GM19238 (cell line): Measurements from ENCODE around the gene PIEZO2.

ENCODE experiments used
- DNase-seq: peaks from one replicate; pipeline ENCODE4 v3.0.0; 2011; ENCODE audit warnings: low spot score; ENCODE audit not compliant: insufficient read length

Gene PIEZO2

DNA sequence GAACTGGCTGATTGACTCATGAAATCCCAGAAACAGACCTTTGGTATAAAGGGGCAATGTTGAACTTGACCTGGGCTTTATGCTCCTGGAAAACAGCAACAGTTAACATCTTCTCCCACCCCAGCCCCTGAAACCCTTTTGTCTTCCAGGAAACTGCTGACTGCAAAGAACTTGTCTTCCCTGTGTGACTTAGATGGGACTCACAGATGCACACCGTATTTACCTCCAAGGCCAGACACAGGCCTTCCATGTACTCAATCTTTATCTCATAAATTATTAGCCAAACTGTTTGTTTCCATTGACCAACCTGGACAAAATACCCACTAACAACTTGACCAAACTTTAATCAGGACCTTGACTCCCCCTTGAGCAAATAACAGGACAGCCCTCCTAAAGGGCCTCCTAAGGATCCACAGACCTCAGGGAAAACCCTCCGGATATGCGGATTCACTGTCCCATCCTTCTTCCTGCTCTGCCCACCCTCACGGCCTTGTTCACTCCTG, 36.3 kb downstream of the PIEZO2 start:
- no peak for DNase-seq

- no peak for DNase-seq
Measured at GRCh38 chr18:11112286-11112685, 37.1 kb downstream of the PIEZO2 start.

- no peak for DNase-seq
Measured at GRCh38 chr18:11110509-11110908, 38.9 kb downstream of the PIEZO2 start.

DNA sequence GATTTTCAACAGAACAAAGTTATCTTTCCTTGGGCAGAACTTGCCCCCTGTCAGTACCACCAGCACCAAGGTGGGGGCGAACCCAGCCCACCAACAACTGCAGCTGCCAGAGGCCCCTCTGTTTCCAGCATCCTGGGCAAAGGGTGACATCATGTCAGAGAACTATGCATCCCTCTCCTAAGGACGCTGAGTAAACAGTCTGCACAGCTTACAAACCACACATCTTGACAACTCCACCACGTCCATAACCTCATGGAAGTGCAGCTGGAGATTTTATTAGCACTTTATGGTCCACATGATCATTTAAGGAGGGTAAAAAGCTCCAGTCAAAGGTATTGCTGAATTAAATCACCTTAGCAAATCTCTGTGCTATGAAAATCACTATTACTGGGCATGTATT, 40.4 kb downstream of the PIEZO2 start:
- DNase-seq, result no peak

- no peak for DNase-seq
Measured at GRCh38 chr18:11106894-11107293, 42.5 kb downstream of the PIEZO2 start.

DNA sequence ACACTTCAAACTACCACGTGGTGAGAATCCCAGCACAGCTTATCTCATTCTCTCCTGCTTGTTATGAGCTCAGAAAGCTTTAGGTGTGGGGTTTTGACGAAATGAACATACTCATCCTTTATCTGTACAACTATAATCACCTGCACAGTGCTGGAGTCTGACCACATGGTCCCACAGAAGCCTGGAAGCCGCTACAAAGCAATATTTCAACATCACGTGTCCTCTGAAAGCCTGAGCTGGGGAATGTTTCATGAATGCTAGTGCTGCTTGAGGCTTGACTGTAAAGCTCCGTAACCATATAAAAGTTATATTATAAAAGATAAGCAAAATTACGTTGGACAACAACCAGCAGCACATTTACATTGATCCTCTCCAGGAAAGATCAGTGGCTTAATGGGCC, 43.9 kb downstream of the PIEZO2 start:
- no peak for DNase-seq

DNA sequence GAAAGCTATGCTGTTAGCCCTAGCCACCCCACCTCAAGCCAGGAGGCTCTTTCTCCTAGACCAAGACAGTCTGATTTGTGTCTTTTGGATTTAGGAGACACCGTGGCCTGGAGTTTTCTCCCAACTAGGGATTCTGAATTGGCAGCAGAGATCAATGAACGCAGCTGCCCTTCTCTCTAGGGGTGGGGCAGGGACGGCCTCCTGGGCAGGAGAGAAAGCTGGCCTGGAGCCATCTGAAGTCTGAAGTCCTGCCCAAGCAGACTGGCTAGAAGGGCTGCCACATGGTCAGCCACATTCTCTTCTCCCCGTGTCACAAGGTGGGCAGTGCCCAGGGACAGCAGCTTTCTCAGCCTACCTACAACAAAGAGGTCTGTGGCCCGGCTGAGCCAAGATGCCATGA, 45.1 kb downstream of the PIEZO2 start:
- DNase-seq, result no peak

- no peak for DNase-seq
Measured at GRCh38 chr18:11096839-11097750, 52.3 kb downstream of the PIEZO2 start.

DNA sequence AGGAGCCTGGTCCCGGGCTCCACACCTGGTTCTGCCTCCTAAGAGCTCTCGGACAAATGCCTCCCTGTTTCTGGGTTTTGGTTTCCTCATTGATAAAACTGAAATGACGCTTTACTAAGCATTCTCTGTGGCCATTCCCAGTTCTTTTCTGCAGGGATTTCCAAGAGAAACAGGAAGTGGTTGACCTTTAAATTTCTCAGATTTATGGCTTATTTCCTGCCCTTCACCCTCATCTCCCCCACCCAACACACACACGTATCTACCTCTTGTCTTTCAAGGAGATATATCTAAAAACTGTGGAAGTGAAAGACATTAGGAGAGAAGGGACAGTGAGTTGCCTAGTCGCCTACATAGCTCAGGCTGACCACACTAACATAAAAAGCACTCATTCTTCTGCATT, 53.0 kb downstream of the PIEZO2 start:
- DNase-seq, result no peak

DNA sequence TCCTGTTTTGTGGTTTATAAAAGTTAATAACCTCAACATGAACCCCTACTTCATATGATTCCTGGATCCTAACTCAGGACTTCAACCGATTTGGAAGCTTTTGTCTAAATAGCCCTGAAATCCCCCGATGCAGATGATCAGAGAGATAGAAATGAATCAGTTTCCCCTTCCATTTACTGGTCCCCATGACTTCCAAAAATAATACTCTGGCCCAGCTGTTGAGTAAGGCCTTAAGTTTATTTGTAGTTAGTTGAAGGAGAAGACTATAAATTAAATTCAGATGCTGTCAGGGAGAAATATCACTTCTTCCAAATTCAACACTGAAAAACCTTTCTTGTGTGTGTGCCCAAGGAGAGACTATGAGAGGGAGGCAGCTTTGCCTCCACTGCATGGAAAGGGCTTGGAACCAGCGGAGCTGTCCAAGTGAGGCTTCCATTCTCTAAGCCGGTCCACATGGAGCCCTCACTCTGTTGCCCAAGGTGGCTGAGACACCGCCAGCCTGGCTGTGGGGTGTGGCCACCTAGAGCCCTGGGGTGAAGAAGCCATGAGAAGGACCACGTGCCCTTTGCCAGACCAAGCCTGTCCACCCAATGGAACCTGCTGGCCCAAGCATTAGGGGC, 53.6 kb downstream of the PIEZO2 start:
- DNase-seq, result no peak

DNA sequence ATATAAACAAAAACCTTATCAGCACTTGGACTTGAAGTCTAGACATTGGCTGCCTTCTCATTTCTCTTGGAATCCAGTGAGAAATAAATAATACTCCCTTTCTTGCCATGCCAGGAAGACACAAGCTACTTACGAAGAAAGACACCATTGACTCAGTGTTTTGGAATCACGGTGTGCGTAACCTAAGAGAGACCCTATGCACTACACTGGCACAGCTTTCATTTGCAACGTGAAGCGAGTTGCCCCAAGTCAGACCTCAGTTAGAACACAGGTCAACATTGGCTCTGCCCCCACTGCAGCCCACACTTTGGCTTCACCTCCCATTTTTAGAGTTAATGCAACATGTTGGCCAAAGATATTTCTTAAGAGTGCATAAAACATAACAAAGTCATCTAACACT, 54.2 kb downstream of the PIEZO2 start:
- no peak for DNase-seq

DNA sequence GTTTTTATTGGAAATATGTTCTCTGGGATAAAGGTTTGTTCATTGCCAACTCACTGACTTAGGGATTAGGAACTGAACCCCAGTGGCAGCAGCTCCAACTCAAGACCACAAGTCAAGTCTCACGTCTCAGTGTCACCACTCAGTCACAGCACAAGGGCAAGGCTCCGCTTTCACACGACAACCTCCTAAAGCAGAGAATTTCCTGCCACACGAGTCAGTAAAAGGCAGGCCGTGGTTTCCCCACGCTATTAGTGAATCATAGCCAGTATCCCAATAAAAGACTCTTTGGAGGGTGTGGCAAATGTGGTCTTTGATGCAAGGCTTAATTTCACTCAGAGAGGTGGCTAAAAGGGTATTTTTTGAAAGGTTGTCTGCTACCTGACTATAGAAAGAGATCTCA, 57.6 kb downstream of the PIEZO2 start:
- DNase-seq, result no peak

DNA sequence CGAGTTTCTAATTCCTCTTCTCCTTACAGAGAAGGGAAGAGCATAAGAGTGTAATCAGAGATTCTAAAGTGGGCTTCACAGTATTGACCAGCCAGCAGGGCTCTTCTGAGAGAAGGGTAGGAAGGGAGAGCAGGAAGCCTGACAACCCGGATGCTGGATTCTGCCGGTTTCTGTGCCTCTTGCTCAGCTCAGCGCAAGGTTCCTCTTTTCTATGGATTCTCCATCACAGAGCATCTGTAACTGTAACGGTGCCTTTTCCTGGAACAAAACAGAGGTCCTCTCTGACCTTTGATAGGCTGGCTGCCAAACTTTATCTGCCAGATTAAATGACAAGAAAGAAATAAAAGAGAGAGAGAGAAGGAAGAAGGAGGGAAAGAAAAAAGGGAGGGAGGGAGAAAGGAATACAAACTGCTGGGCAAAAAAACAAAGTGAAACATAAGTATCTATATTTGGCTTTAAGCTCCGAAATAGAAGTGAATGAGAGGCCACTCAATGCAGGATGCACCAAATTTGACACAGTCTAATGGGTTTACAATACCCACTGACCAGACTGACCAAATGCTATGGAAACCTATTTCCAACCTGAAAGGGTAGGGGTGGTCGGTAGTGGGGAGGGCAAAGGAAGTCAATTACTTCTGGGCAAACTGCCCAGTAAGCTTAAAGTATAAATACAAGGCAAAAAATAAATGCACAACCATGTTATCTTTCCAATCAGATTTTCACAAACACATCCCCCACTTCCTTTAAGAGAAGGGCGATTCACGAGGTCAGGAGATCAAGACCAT, 59.2 kb downstream of the PIEZO2 start:
- no peak for DNase-seq

- no peak for DNase-seq
Measured at GRCh38 chr18:11081009-11081532, 68.3 kb downstream of the PIEZO2 start.

- DNase-seq, result no peak
Measured at GRCh38 chr18:11078491-11078890, 70.9 kb downstream of the PIEZO2 start.

DNA sequence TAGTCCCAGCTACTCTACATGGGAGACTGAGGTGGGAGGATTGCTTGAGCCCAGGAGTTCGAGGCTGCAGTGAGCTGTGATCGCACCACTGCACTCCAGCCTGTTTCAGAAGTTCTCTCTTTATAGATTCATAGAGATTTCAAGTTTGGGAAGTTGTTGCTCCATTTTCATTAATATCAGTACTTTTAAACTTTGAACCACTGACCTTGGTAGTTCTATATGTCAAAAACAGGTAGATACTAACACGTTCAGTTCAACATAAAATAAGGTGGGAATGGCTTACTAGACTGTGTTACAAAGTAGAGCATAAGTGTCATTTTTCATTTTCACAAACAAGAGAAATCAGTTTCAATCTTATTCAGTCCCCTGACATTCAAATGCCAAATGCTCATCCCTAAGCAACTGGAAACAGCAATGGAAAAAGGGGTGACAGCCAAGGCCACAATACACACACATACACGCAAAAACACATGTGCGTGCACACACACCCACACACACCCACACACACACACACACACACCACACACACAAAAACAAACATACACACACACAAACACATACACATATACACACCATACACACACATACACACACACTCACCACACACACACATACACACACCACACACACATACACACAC, 71.7 kb downstream of the PIEZO2 start:
- no peak for DNase-seq

DNA sequence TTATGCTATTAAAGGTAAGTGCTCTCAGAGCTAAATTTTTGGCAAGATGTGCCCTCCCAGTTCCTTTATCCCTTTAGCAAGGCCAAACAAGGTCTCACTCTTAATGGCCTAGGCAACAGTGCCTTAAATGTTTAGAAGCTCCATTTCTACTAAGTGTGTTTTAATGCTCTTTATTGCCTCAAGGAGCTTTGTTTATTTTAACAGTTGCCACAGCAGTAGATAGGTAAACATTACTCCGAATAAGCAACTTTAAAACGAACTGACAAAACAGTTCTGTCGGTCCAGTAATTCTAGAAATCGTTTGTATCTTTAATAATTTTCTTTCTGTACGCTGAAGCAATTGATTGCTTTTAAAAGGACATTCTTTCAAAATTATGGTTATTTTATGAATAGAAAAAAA, 74.5 kb downstream of the PIEZO2 start:
- DNase-seq, result no peak

GRCh38 chr18:11073971-11074370, 75.4 kb downstream of the PIEZO2 start:
- DNase-seq, result no peak

DNA sequence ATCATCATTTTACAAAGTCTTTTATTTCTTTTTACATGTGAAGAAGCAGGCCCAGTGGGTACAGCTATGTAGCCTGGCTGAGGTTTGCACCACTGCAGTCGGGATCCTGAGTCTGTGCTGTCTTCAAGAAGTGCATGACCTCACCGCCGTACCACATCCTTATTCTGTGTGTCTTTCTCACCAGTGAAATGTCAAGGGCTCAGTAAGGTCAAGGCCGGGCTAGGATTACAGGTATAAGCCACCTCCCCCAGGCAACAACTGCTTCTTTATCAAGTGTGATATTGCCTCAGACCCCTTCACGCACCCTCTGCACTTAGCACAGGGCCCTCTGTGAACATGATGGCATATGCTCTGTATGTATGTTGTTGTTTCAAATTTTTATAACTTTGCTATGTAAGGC, 76.7 kb downstream of the PIEZO2 start:
- no peak for DNase-seq

DNA sequence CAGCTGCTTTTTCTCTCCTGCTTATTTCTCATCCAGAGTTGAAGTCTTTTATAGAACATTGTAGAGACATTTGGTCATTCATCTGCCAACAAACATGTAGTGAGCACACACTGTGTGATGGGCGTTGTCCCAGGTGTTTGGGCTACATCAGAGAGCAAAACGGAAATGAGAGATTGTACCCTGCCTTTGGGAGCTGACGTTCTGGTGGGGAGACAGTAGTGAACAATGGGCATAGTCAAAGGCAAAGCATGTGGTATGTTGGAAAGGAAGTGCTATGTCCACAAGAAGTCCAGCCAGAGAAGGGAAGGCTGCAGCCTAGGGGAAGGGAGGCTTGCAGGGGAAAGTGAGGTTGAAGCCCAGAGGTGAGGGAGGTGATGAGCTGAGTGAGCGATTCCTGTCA, 78.1 kb downstream of the PIEZO2 start:
- DNase-seq, result no peak

GRCh38 chr18:11070593-11070992, 78.8 kb downstream of the PIEZO2 start:
- no peak for DNase-seq
